ENCODE data around the gene MB.
"Not testable (repeated sequence)": the region's sequence is repeated elsewhere in the genome, so short reads cannot be mapped to it uniquely, and the experiment has no call there.

The MB gene

DNA sequence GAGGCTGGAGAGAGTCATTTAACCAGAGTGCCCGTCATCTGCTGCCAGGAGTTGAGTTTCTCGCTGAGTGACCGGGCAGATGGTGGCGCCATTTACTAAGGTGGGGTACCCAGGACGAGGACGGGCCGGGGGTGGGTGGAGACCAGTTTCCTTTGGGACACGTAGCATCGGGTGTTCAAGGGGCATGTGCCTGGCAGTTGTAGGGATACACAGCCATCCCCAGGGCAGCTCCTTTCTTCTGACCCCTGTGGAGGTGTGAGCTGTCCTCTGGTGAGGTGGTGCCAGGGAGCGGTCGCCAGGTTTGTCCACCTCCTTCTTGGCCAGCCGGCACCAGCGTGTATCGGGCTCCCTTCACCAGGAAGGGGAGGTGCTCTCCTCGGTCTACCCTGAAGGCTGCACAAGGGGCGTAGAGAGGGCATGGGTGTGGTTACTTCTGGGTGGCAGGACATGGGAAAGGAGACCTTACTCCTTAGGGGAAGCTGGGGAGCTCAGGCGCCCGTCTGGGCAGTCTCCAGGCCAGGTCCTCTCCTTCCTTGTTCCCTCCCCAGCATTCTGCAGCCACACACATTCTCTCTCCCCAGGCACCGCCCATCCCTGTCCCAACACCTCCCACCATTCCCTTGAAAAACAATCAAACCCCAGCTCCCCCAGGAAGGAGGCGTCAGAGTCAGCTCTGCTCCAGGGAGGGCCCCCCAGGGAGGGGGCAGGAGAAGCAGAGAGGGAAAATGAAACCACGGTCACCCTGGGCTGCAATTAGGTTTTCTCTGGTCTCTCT is 10.3 kb upstream of the MB start:
- Histone ChIP-seq H3K27ac (ENCODE audit: low read length) (peak overlapping the region; percentile 87), H3K36me3 (ENCODE audit: control insufficient read depth in 2 of 2, insufficient read depth in 2 of 2, low read length in 2 of 2) (no peaks in the 10 kb centered on the region), H3K4me3 (ENCODE audit: low read length in 2 of 2) (peak overlapping the region; percentile 48 to 83), H3K9ac (ENCODE audit: low read length in 2 of 2) (peak overlapping the region; percentile 16 to 85), H3K9me3 (ENCODE audit: control insufficient read depth in 2 of 2, low read length in 2 of 2) (no peaks in the 10 kb centered on the region), H3K27me3 (ENCODE audit: control insufficient read depth in 1 of 2, insufficient read depth in 2 of 2, low read length in 2 of 2) (no peaks in the 10 kb centered on the region), H3K4me1 (ENCODE audit: control insufficient read depth, insufficient read depth, low read length) (peaks cover 28% of the 10 kb centered on the region)

DNA sequence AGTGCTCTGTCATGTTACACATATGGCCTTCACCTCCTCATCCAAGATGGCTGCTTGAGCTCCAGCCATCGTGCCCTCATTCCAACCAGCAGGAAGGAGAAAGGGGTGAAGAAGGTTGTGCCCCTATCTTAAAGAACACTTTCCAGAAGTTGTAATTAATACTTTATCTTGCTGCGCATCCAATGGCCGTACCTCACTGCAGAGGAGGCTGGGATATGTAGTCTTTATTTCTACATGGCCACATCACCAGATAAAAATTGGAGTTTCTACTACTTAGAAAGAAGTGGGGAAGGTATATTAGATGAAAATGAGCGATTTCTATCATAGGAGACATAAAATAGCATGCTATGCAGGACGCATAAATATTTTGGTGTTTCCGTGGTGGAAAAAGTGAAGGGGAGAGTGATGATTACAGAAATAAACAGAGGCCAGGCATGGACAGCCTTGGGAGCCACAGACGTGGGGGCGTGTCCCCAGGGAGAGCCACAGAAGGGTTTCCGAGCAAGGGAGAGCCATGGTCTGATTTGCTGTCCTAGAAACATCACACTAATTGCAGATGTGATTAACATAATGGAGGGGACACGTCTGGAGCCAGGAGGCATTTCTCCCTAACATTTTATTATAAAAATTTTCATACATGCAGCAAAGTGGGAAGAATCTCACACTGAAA is 8.8 kb upstream of the MB start:
- no peaks in the 10 kb centered on the region for H3K36me3 ChIP-seq (ENCODE audit: control insufficient read depth in 2 of 2, insufficient read depth in 2 of 2, low read length in 2 of 2)
- peak overlapping the region; percentile 37 for H3K27ac ChIP-seq (ENCODE audit: low read length)
- no peak overlapping the region for H3K9ac ChIP-seq (ENCODE audit: low read length in 2 of 2)
- H3K9me3 ChIP-seq (ENCODE audit: control insufficient read depth in 2 of 2, low read length in 2 of 2) = no peaks in the 10 kb centered on the region
- peaks cover 42% of the 10 kb centered on the region for H3K4me1 ChIP-seq (ENCODE audit: control insufficient read depth, insufficient read depth, low read length)
- H3K27me3 ChIP-seq (ENCODE audit: control insufficient read depth in 1 of 2, insufficient read depth in 2 of 2, low read length in 2 of 2) = no peaks in the 10 kb centered on the region
- H3K4me3 ChIP-seq (ENCODE audit: low read length in 2 of 2) = no peak overlapping the region

DNA sequence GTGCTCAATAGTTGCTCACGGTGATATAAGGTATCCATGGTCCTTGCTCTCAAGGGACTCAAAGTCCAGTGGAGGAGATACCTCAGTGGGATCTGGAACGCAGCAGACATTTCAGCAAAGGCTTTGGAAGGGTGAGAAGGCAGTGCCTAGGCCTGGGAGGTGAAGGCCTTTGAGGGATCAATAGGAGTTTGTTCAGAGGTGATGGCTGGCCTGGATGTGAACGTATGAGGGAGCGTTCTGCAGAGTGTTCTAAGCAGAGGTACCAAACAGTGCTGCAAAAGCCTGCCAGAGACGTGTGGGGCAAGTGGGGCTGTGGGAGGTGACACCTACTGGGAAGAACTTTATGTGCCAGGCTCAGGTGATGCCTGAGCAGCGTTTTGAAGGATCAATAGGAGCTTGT is 7.4 kb upstream of the MB start:
- H3K4me1 ChIP-seq (ENCODE audit: control insufficient read depth, insufficient read depth, low read length) = peaks cover 45% of the 10 kb centered on the region
- H3K27ac ChIP-seq (ENCODE audit: low read length) = no peak overlapping the region
- no peak overlapping the region for H3K4me3 ChIP-seq (ENCODE audit: low read length in 2 of 2)
- H3K27me3 ChIP-seq (ENCODE audit: control insufficient read depth in 1 of 2, insufficient read depth in 2 of 2, low read length in 2 of 2) = no peaks in the 10 kb centered on the region
- H3K9ac ChIP-seq (ENCODE audit: low read length in 2 of 2) = no peak overlapping the region
- H3K9me3 ChIP-seq (ENCODE audit: control insufficient read depth in 2 of 2, low read length in 2 of 2) = no peaks in the 10 kb centered on the region
- no peaks in the 10 kb centered on the region for H3K36me3 ChIP-seq (ENCODE audit: control insufficient read depth in 2 of 2, insufficient read depth in 2 of 2, low read length in 2 of 2)

DNA sequence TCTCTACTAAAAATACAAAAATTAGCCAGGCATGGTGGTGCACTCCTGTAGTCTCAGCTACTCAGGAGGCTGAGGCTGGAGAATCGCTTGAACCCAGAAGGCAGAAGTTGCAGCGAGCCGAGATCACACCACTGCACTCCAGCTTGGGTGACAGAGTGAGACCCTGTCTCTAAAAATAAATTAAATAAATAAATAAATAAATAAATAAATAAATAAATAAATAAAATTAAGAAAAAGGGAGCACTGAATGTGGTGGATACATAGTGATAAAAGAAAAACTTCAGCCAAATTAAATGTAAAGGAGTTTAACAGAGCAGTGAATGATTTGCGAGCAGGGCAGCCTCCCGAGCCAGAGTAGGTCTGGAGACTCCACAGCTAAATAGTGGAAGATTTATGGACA is 6.8 kb upstream of the MB start:
- H3K9me3 ChIP-seq (ENCODE audit: control insufficient read depth in 2 of 2, low read length in 2 of 2); H3K36me3 ChIP-seq (ENCODE audit: control insufficient read depth in 2 of 2, insufficient read depth in 2 of 2, low read length in 2 of 2); H3K27me3 ChIP-seq (ENCODE audit: control insufficient read depth in 1 of 2, insufficient read depth in 2 of 2, low read length in 2 of 2); H3K27ac ChIP-seq (ENCODE audit: low read length); H3K4me3 ChIP-seq (ENCODE audit: low read length in 2 of 2); H3K9ac ChIP-seq (ENCODE audit: low read length in 2 of 2): not testable (repeated sequence)
- peaks cover 44% of the 10 kb centered on the region for H3K4me1 ChIP-seq (ENCODE audit: control insufficient read depth, insufficient read depth, low read length)

DNA sequence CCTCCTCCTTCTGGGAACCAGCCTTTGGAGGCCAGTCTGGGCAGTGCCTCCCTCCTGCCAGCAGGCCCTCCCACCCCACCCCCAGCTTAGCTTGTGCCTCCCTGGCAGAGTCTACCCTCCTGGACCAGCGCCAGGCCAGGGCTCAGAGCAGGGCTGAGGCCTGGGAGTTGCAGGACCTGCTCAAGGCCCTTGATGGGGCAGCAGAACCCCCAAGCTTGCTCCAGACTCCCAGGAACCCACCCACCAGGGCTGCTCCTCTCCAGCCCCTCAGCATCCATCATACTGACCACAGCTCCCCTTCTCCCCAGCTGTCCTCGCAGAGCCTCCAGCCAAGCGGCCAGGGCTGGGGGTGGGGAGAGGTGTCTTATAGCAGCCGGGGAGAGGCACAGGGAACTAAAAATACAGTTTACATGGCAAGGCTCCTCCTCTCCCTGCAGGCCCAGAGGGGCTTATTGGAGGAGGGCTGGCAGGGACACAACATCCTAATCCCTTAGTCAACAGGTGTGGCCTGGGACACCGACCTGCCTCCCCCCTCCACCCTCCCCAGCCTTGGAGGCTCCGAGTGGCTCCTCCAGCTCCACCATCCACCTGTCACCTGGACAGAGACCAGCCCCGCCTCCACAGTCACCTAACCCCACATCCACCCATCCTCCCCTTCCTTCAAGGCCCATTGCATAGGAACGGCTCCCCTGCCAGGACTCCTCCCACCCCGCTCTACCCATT is 5.2 kb upstream of the MB start:
- Histone ChIP-seq H3K4me1 (ENCODE audit: control insufficient read depth, insufficient read depth, low read length) (peaks cover 40% of the 10 kb centered on the region), H3K27ac (ENCODE audit: low read length) (peak overlapping the region; percentile 71)

DNA sequence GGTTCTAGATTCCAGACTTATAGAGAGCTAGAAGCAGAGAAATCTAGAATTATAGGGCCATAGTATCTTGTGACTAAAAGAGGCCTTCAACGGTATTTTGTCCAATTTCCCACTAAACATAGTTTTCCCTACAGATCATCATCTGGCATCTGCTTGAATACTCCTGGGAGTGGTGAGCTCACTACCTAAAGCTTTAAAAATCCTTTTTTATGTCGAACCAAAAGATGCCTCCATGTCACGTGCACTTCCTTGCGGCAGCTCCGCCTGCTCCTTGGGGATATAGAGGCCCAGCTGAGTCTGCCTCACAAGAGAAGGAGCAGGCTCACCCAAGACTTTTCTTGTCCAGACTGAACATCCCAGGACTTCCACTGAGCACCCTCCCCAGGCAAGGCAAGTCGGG is 4.3 kb upstream of the MB start:
- Histone ChIP-seq H3K9ac (ENCODE audit: low read length in 2 of 2) (peak overlapping the region; percentile 13 to 36), H3K4me1 (ENCODE audit: control insufficient read depth, insufficient read depth, low read length) (peaks cover 38% of the 10 kb centered on the region), H3K27me3 (ENCODE audit: control insufficient read depth in 1 of 2, insufficient read depth in 2 of 2, low read length in 2 of 2) (no peaks in the 10 kb centered on the region), H3K27ac (ENCODE audit: low read length) (peak overlapping the region; percentile 71), H3K36me3 (ENCODE audit: control insufficient read depth in 2 of 2, insufficient read depth in 2 of 2, low read length in 2 of 2) (no peaks in the 10 kb centered on the region), H3K9me3 (ENCODE audit: control insufficient read depth in 2 of 2, low read length in 2 of 2) (no peaks in the 10 kb centered on the region), H3K4me3 (ENCODE audit: low read length in 2 of 2) (peak overlapping the region in 1 of 2 donors; percentile 3)

More for the DNA sequence above, 5.2 kb upstream of the MB start:
- Histone ChIP-seq H3K4me3 (ENCODE audit: low read length in 2 of 2) (peak overlapping the region in 1 of 2 donors; percentile 35), H3K36me3 (ENCODE audit: control insufficient read depth in 2 of 2, insufficient read depth in 2 of 2, low read length in 2 of 2) (no peaks in the 10 kb centered on the region), H3K9ac (ENCODE audit: low read length in 2 of 2) (no peak overlapping the region), H3K27me3 (ENCODE audit: control insufficient read depth in 1 of 2, insufficient read depth in 2 of 2, low read length in 2 of 2) (no peaks in the 10 kb centered on the region), H3K9me3 (ENCODE audit: control insufficient read depth in 2 of 2, low read length in 2 of 2) (no peaks in the 10 kb centered on the region)

DNA sequence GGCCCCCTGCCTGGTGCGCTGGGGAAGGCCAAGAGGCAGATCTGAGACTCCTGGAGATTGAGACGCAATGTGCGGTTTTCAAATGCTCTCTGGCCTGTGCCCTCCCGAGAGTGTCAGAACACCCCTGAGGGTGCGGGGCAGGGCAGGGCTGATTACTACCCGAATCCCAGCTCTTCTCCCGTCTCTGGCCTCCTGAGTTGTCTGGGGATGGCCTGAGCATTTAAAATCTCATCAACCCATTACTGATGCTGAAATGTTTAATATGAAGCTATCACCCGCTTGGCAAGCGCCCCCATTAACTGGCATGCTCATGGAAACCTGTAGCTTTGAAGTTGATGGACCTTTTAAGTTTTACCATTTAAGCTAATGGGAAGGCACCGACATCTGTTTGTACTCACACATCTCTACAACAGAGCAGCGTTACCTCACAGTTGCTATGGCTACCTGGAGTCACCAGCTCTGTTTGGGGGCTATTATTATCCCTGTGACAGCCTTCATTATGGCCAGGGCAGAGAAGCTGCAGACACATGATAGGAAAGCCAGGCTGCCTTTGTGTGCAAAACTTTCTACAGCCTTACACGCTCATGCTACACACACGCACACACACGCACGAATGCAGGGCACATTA is 3.6 kb upstream of the MB start:
- H3K4me1 ChIP-seq (ENCODE audit: control insufficient read depth, insufficient read depth, low read length) = peaks cover 35% of the 10 kb centered on the region
- no peaks in the 10 kb centered on the region for H3K27me3 ChIP-seq (ENCODE audit: control insufficient read depth in 1 of 2, insufficient read depth in 2 of 2, low read length in 2 of 2)
- no peaks in the 10 kb centered on the region for H3K36me3 ChIP-seq (ENCODE audit: control insufficient read depth in 2 of 2, insufficient read depth in 2 of 2, low read length in 2 of 2)
- H3K4me3 ChIP-seq (ENCODE audit: low read length in 2 of 2) = peak overlapping the region in 1 of 2 donors; percentile 29
- H3K27ac ChIP-seq (ENCODE audit: low read length) = peak overlapping the region; percentile 71
- H3K9ac ChIP-seq (ENCODE audit: low read length in 2 of 2) = peak overlapping the region in 1 of 2 donors; percentile 13
- no peaks in the 10 kb centered on the region for H3K9me3 ChIP-seq (ENCODE audit: control insufficient read depth in 2 of 2, low read length in 2 of 2)

DNA sequence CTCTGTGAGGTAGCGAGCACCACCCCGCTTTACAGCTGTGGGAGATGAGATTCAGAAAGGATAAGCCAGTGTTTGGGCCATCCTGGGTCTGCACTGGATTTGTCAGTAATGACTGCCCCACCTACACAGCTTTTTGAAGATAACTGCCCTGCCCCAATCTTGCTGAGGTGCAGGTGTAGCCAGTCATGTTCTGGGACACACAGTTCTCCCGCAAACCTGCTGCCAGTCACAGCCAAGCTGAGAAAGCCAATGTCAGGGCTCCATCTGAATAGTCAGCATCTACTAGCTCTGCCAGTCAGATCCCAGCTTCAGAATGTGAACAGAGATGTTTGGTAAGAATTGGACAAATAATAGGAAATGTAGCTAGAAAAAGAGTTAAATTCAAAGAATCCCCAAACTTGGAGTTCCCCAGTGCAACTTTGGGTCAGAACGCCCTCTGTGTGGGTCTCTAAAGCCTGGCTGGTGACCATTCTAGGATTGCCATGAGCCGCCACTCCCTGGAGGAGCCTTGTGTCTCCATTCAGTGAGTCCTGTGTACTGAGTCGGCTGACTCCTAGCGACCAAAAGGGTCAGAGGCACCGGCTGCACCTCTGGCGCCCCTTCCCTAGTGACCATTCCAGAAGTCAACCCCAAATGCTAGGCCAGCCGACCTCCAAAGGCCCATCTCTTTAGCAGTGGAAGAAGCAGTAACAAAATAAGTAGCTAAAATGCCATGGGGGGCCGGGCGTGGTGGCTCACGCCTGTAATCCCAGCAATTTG is 2.4 kb upstream of the MB start:
- Histone ChIP-seq H3K9me3 (ENCODE audit: control insufficient read depth in 2 of 2, low read length in 2 of 2) (no peaks in the 10 kb centered on the region), H3K27me3 (ENCODE audit: control insufficient read depth in 1 of 2, insufficient read depth in 2 of 2, low read length in 2 of 2) (no peaks in the 10 kb centered on the region), H3K9ac (ENCODE audit: low read length in 2 of 2) (no peak overlapping the region), H3K36me3 (ENCODE audit: control insufficient read depth in 2 of 2, insufficient read depth in 2 of 2, low read length in 2 of 2) (no peaks in the 10 kb centered on the region), H3K4me3 (ENCODE audit: low read length in 2 of 2) (no peak overlapping the region), H3K27ac (ENCODE audit: low read length) (no peak overlapping the region), H3K4me1 (ENCODE audit: control insufficient read depth, insufficient read depth, low read length) (peaks cover 34% of the 10 kb centered on the region)

DNA sequence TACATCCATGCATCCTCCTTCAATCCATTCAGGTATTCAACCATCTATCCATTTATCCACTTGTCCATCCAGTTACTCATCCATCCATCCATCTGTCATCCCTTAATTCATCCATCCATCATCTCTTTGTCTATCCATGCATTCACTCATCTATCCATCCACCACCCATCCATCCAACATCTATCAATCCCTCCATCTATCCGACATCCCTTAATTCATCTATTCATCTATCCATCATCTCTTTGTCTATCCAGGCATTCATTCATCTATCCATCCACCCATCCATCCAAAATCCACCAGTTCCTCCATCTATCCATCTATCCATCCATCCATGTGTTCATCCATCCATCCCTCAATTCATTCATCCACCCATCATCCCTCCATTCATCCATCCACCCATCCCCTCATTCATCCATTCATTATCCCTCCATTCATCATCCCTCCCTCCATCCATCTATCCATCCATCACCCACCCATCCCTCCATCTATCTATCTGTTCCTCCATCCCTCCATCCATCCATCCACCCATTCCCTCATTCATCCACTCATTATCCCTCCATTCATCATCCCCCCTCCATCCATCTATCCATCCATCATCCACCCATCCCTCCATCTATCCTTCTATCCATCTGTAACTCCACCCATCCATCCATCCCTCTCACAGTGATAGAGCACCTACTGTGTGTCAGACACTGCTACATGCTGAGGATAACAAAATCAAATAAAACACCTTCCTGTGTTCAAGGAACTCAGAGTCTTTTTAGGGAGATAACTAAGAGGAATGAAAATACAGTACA is 1.5 kb upstream of the MB start:
- no peak overlapping the region for H3K27ac ChIP-seq (ENCODE audit: low read length)
- no peak overlapping the region for H3K9ac ChIP-seq (ENCODE audit: low read length in 2 of 2)
- no peaks in the 10 kb centered on the region for H3K27me3 ChIP-seq (ENCODE audit: control insufficient read depth in 1 of 2, insufficient read depth in 2 of 2, low read length in 2 of 2)
- H3K4me1 ChIP-seq (ENCODE audit: control insufficient read depth, insufficient read depth, low read length) = peaks cover 34% of the 10 kb centered on the region
- H3K4me3 ChIP-seq (ENCODE audit: low read length in 2 of 2) = no peak overlapping the region
- no peaks in the 10 kb centered on the region for H3K36me3 ChIP-seq (ENCODE audit: control insufficient read depth in 2 of 2, insufficient read depth in 2 of 2, low read length in 2 of 2)
- no peaks in the 10 kb centered on the region for H3K9me3 ChIP-seq (ENCODE audit: control insufficient read depth in 2 of 2, low read length in 2 of 2)
